HG03097 (cell line): ENCODE measurements around the gene CDH22.

Experiments used
- ATAC-seq: cut with Tn5 transposase; IDR thresholded peaks from one replicate; pipeline ENCODE4 v1.9.1; 2021; ENCODE audit not compliant: unreplicated experiment, low FRiP score

Gene CDH22

DNA sequence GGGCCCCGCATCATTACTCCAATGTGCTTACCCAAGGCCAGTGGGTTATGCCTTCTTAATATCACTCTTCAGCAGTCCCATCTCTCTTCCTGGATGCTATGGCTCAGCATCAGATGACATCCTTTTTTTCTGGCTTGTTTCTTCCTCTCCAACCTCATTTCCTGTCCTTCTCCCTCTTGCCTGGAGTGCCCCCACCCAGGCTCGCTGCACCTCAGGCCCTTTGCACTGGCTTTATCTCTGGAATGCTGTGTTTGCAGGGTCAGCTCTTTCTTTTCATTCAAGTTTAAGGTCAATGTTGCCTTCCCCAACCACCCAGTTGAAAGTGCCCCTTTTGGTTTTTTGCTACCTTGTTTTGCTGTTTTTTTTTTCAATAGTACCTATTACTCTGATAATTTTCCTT, 153.5 kb downstream of the CDH22 start:
- no peak for ATAC-seq

DNA sequence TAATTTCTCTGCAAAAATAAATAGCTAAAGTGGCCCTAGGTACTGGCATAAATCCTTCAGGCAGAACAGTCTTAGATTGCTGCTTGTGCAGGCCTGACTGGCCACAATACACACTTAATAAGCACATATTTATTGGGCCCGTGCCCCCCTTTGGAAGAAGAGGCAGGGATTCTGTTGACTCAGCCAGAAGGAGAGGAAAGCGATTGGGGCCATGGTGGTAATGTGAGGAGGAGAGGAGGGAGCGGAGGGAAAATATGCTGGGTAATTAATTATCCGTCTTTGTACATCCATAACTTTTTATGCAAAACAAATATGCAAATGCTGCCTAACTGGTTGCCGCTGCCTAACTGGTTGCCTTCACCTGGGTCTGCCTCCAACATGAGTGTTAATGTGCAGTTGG, 154.0 kb downstream of the CDH22 start:
- ATAC-seq: no peak

DNA sequence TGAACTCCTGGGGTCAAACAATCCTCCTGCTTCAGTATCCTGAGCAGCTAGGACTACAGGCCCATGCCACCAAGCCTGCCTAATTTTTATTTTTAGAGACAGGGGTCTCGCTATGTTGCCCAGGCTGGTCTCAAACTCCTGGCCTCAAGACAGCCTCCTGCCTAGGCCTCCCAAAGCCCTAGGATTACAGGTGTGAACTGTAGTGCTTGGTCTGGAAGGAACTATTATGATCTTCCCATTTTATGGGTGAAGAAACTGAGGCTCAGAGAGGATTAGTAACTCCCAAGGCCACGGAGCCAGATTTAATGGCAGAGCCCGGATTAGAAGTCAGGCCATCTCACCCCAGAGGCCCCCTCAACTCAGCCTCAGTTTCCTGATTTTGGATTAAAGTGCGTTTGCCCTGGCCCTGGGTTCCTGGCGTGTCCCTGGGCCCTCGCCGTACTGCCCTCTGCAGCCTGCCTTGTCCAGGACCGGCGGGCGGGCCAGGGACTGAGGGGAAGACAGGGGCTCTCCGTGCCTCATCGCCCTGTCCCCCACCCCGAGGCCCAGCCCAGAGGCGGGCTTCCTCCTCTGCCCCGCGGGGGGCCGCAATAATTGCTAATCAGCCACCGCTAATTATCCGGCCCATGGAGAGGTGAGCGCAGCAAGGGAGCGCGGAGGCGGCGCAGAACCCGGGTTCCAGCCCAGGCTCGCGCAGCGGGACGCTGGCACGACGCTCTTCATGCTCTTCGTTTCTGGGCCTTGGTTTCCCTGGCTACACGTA, 155.3 kb downstream of the CDH22 start:
- no peak for ATAC-seq

DNA sequence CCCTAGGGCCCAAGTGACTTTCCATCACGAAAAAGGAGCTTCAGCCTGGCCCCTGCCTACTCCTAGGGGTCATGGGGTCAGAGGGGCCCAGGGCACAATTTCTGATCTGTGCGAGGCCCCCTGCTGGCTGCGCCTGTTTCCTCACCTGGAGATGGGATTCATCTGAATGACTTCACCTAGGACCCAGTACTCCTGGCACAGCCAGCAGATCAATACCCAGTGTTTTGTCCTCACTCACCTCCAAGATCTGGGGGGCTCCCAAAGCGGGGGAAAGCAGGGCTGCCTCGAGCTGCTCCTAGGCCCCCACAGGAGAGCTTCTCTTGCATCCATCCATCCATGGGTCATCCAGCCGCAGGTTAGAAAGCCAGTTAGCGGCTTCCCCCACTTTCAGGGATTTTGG, 156.4 kb downstream of the CDH22 start:
- ATAC-seq: no peak

DNA sequence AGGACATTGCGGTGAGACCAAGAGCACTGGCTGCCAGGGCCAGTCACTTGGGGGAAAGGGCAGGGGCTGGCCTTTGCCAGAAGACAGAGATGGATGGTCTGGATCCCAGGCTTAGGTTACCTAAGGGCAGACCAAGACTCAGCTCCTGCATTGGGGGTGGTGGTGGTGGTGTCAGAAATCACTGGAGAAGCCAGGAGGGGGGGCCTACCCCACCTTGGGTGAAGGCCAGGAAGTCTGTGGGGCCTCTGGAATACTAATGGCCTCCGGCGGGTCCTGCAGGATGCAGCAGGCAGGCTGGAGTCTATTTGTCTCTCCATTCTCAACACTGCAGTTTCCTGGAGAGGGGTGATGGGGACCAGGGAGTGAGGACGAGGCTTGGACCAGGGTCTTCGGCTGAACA, 157.4 kb downstream of the CDH22 start:
- no peak for ATAC-seq

DNA sequence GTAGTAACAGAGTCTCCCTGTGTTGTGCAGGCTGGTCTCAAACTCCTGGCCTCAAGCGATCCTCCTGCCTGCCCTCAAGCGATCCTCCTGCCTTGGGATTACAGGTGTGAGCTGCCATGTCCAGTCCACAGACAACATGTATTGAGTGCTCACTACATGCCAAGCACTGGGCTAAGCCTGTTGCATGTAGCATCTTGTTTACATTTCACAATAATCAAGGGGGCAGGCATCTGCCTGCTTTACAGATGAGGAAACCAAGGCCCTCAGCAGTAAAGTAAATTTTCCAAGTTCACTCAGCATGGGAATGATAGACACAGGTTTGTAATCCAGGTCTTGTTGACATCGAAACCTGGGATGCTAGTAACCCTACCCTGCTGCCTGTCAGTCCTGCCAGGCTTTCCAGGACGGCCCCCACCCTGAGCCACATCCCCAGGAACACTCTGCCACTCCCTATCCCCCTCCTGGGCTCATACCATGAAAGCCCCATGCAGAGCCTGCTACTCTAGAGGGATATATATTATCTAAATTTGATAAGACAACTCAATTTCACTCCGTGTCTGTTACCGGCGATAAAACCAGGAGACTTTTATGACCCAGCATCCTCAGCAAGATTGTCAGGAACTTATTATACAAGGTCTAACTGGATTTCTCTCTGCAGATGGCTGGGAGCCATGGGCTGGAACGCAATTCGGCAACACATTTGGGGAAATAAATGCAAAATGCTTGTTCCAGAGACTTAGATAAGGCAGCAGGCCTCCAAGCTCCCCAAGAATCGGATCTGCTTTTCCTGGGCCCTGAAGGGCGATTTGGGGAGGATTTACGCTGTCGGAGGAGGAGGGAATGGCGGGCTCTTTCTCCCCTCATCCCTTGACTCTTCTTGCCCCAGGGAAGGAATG, 159.7 kb downstream of the CDH22 start:
- ATAC-seq: no peak

DNA sequence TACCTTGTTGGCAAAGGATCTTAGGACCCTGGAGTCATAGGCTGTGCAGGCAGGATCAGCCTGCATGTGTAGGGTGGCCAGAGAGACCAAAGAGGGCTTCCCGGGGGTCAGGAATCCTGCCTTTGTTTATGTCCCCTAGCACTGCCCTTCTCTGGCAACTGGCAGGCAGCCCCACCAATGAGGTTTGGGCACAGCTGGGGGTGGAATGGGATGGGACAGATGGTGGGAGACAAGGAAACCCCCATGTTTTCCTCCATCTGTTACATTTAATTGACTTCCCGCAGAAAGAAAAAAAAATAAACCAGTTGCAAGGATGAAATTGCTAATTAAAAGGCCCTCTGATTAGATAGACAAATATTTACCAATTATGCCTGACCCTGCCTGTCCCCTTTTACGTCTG, 162.6 kb downstream of the CDH22 start:
- no peak for ATAC-seq

DNA sequence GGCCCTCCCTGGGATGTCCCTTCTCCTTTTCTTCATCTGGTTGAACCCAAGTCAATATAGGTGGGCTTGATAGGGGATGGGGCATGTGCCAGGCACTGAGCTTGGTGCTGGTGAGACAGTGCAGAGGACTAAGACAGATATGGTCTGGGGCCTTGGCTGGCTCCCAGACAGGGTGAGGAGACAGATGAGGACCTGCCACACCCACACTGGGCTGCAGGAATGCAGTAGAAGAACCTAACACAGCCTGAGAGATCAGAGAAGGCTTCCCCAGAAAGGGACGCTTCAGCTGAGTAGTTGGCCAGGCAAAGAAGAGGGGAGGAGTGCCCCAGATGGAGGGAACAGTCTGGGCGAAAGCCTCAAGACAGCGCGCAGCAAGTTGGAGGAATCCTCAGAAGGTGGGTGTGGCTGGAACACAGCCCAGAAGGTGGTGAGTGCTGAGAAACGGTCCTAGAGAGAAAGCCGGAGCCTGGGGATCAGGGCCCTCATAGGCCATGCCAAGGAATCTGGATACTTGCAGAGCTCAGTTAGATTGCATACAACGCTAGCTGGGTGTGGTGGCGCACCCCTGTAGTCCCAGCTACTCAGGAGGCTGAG, 163.8 kb downstream of the CDH22 start:
- ATAC-seq: no peak

DNA sequence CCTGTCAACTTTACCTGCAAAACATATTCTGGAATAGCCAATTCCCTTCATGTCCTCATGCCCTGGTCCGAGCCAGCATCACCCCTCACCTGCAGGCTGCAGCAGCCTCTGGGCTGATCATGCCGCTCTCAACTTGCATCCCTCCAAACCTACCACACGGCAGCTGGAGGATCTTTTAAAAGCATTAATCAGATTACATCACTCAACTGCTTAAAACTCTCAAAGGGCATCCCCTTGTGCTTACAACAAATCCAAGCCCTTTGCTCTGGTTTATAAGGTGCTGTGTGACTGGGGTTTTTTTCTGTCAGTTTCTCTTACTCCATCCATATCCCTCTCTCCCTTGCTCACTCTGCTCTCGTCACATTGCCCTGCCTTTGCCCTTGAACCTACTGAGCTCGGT, 166.2 kb downstream of the CDH22 start:
- ATAC-seq: no peak

DNA sequence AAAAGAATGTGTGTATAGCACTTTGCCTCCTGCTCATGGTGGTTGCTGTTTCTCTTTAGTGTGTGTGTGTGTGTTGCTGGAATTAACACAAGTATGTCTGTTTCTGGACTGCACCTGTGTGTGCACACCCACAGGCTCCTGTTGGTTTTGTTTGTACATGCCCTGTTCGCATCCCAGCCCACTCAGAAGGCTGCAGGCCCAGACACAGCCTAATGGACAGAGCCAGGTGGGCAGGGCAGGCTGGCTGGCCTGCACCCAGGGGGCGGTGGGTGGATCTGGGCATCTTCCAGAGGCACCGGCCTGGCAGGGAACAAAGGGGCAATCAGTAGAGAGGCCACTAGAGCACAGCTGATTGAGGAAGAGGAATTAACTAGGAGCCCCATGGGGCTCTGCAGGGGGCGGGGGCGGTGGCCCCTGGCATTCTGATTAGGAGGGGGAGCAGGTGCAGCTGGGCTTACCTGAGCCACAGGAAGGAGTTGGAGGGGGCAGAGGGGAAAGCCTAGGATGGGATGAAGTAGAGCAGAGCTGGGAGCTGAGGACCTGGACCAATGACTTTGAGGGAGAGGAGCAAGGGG, 168.3 kb downstream of the CDH22 start:
- no peak for ATAC-seq

DNA sequence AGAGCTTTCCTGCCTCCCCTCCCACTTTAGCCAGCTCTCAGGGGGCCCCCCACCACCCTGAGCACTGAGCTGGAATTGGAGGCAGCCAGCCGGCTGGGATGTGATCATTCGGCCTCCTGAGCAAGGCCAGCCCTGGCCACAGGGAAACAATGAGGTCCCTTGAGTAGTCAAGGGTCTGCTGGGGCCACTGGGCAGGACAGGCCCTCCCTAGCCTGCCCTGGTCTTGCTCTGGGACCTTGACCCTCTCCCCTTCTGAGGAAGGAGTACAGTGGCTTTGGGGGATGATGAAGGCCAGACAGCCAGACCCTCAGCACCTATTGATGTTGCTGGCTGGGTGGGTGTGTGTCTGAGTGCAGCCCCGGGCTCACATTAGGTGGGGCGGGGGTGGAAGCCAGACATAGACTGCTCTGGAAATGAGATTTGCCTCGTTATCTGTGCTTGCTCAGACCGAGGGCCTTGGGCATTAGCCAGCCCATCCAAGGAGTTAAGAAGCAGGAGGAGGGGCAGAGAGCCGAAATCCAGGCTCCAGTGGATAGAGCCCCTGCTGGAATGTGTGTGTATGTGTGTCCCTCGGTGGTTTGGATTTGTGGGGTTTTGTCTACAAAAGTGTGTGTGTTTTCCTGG, 168.9 kb downstream of the CDH22 start:
- ATAC-seq: no peak

DNA sequence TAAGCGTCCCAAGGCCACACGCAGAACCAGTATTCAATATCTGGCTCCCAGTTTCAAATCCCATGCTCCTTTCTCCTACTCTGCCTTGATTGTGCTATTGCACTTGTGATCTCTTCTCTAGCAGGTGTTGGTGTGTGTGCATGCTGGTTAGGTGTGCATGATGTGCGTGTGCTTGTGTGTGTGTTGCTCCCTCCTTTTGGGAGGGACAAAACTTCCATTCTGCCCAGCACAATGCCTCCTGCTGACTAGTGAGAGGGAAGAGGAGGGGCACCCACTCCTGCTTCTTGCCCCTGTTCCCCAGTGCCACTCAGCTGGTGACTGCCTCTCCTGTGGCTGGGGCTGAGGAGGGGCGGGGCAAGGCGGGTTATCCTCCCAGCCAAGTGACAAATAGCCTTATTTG, 170.5 kb downstream of the CDH22 start:
- ATAC-seq: no peak

DNA sequence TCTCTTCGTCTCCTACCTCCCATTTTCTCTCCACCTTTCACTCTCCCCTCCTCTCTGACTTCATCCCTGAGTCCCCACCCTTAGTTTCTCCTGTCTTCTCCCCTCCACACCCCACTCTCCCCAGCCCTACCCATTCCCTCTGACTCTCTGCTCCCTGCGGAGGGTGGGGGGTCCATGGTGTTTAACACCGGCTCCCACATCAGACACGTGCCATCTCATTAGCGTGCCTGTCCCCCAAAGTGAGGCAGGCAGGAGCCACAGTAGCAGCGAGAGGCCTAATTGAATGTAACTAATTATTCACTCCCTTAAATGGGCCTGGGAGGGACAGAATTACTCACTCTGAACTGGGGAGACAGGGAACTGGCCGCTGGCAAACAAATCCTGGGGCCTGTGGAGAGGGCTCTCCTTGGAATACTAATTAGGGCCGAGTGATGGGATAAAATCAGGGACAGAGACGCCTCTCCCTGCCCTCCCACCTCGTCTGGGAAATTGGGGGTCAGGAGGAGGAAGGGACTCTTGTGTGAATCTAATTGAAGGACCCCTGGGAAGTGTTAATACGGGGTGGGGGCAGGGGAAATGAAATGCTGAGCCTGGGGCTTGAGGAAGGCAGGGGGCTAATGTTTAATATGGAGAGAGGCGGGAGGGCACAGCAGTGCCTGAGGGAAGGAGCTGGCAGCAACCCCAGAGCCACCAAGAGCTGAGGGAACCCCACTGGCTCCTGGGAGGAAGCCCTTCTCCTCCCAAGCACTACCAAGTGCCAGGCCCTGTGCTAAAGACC, 172.3 kb downstream of the CDH22 start:
- ATAC-seq: no peak

DNA sequence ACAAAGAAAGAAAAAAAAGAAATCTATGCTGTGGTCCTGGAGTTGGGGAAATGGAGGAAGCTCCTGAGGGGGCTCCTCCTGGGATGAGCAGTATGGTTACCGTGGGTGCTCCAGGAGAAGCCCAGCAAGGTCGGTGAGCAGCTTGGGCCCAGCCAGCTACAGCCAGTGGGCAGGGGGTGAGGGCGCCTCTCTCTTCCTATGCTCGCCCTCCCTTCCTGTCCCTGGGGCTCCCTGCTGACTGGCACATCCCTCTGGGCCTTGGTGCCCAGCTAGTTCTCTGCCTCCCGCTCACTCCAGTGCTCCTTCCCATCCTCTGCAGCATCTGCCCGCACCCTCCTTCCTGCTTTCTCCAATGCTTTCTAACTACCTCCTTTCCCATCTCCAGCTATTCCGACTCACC, 173.6 kb downstream of the CDH22 start:
- ATAC-seq: no peak

DNA sequence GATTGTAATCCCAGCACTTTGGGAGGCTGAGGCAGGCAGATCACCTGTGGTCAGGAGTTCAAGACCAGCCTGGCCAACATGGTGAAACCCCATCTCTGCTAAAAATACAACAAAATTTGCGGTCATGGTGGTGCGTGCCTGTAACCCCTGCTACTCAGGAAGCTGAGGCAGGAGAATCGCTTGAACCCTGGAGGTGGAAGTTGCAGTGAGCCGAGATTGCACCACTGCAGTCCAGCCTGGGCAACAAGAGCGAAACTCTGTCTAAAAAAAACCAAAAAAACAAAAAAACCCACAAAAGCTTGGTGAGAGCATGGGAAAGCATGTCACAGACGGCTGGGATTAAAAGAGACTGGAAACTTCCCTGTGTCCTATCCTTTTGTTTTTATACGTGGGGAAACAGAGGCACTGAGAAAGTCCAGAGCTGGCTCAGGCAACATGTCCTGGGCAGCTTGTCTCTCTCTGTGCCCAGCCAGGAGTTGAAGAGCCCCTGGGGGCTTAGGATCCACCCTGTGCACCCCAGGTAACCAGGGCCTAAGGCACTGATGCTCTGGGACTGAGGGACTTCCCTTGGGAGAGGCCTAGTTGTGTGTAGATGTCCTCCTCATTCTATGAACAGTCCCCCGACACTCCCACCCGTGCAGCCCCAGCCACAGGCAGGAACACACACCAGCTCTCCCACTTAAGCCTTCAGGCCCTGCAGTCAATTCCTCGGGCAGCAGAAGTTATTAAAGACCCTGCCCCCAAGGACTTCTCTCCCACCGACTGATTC, 174.2 kb downstream of the CDH22 start:
- no peak for ATAC-seq

DNA sequence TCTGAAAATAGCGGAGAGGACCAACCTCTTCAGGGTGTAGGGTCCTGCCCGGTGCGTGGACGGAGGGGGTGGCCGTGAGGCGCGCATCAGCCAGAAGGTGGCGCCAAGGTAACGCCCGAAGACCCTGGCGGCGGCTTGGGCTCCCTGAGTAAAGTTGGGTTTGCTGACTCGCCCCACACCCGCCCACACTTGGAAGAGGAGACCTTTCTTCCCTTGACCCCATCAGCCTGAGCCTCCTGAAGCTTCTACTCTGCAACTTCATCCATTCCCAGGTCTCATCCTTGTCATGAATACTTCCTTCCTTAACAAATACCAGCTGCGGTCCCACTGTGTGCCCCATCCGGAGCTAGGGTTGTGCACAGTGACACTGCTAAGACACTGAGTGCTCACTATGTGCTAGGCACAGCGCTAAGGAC, 175.6 kb downstream of the CDH22 start:
- ATAC-seq: no peak

DNA sequence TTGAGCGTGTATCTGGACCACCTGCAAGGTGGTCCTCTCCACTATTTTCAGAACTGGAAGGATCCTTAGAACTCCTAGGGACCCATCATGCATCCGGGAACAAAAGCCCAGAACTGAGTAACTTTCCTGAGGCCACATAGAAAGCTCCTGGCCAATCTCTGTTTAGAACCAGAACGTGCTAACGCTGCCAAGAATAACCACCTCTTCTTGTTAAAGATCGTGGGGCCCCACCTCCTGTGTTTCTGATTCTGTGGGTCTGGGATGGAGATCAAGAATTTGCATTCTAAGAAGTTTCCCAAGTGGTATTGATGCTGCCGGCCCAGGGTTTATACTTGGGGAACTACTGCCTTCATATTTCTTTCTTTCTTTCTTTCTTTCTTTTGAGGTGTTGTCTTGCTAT, 176.9 kb downstream of the CDH22 start:
- ATAC-seq: no peak

DNA sequence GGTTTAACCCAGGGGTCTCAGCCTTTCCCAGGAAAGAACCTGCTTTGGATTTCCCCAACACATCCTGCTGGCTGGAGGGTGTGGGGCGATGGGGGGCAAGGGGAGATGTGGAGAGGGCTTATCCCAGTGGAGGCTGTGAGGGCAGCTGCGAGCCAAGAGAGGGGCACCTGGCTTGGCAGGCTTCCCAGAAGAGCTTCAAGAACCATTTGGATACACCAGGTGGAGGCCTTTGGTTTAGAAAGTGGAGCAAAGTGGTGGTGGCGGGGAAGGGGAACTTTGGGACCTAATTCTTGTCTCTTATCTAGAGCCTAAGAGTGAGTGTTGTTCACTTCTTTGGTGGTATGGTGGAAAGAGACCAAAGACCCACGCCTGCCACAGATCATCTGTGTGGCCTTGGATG, 177.8 kb downstream of the CDH22 start:
- ATAC-seq: no peak

DNA sequence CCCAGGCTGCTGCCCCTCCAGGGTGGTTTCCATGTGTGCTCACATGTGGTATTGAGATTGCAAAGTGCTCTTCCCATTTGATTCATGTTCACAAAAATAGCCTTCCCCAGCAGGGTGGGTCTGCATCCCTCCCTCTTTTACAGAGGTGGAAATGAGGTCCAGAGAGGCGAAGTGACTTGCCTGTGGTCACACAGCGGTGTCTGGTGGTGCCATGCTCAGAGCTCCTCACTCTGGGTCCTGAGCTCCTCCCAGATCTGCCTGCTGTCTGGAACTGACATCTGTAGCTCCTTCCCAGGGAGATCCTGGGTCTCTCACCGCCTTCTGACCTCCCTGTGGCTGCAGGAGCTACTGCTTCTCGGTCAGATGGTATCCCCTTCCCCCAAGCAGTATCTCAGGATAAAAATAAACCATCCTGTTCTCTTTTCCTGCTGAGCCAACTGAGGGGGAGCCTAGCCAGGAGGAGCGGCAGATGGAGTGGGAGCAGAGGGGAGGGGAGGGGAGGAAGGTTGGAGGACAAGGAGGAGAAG, 178.3 kb downstream of the CDH22 start:
- no peak for ATAC-seq
